ENCODE measurements around the gene SMYD3. TPM values are rescaled to one million over a fixed set of nuclear protein-coding genes. Genes with fewer than 3 reads are reported as not detected.

SMYD3 gene
- total and polyA plus RNA-seq, 10 of the 15 experiments (the other 5 are each of a cell fraction or from before 2014, with no cell fraction given): 18.3 to 54.0 (median 24.8) TPM

DNA sequence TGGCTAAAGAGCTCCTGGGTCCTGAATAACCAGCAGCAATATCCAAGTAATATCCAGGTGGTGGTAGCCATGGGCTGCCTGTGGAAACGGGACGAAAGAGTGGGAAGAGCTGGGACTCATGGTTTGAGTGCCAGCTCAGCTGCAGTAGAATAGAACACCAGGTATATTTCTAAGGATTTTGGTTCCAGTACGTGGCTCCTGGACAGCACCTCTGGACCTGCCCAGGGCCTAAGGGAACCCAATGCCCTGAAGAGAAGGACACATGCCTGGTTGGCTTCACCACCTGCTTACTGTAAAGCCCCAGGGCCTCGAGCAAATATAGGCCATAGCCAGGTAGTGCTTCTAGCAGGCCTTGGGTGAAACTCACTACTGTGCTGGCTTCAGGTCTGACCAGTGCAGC is 785.6 kb downstream of the SMYD3 start:
- POLR2A ChIA-PET: no interaction called here
- WGBS (ENCODE audit: insufficient coverage, insufficient replicate concordance, low lambda C conversion rate, missing lambda C conversion rate): 24% methylated on average over 4 of the region's 4 CpGs

DNA sequence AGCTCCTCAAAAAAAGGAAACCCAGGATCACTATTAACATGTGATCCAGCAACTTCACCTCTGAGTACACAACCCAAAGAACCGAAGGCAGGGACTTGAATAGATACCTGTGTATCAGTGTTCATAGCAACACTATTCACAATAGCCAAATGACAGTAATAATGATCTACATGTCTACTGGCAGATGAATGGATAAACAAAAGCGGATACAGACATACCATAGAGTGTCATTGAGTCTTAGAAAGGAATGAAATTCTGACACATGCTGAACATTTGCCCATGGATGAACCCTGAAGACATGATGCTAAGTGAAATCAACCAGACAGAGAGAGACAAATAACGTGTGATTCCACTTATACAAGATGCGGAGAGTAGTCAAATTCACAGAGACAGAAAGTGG is 788.1 kb downstream of the SMYD3 start:
- 64% methylated on average over 4 of the region's 4 CpGs for WGBS (ENCODE audit: insufficient coverage, insufficient replicate concordance, low lambda C conversion rate, missing lambda C conversion rate)
- H4K20me1 ChIP-seq (ENCODE audit: control insufficient read depth, insufficient read depth): no peaks in the 10 kb centered on the region
- ChIA-PET SMC1A (ENCODE audit: uncharacterized antibody, unreplicated experiment) (no interaction called here), POLR2A (no interaction called here), CTCF (no interaction called here), RAD21 (ENCODE audit: unreplicated experiment) (no interaction called here)
- no peaks in the 10 kb centered on the region for H3K79me2 ChIP-seq (ENCODE audit: control insufficient read depth, insufficient read depth, low read length)
- no peaks in the 10 kb centered on the region for H3K4me1 ChIP-seq (ENCODE audit: control insufficient read depth, insufficient read depth, low read length)
- no TSS peak for BruUV-seq (replicated peaks)
- no peak overlapping the region for H3K9ac ChIP-seq (ENCODE audit: control insufficient read depth, insufficient read depth, low read length)
- no peaks in the 10 kb centered on the region for H3K36me3 ChIP-seq (ENCODE audit: control insufficient read depth in 2 of 2, insufficient read depth in 2 of 2, low read length in 1 of 2)
- ATAC-seq: no peak
- no peak overlapping the region for H2AFZ ChIP-seq (ENCODE audit: control insufficient read depth, low read depth, low read length)
- H3K4me3 ChIP-seq: no peak overlapping the region
- intact Hi-C loops (cut with micrococcal nuclease; ENCODE audit: unreplicated experiment) (no loop called here), in situ Hi-C loops (cut with MboI) (no loop called here)
- no peak overlapping the region for H3K27ac ChIP-seq (ENCODE audit: control insufficient read depth, insufficient read depth)
- no peak overlapping the region for H3K4me2 ChIP-seq (ENCODE audit: control insufficient read depth, insufficient read depth)
- DNase-seq (ENCODE audit: low read depth, low spot score): no peak
- no peaks in the 10 kb centered on the region for H3K27me3 ChIP-seq (replicated peaks in 1 of 2; ENCODE audit: control insufficient read depth in 2 of 2, insufficient read depth in 2 of 2, low read length in 1 of 2)
- FAIRE-seq: no peak
- H3K9me3 ChIP-seq (replicated peaks; ENCODE audit: control insufficient read depth, insufficient read depth, low read length): no peaks in the 10 kb centered on the region
- TF ChIP-seq, protein P1, sequence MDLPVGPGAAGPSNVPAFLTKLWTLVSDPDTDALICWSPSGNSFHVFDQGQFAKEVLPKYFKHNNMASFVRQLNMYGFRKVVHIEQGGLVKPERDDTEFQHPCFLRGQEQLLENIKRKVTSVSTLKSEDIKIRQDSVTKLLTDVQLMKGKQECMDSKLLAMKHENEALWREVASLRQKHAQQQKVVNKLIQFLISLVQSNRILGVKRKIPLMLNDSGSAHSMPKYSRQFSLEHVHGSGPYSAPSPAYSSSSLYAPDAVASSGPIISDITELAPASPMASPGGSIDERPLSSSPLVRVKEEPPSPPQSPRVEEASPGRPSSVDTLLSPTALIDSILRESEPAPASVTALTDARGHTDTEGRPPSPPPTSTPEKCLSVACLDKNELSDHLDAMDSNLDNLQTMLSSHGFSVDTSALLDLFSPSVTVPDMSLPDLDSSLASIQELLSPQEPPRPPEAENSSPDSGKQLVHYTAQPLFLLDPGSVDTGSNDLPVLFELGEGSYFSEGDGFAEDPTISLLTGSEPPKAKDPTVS (IDR thresholded peaks at IDR 0.05; ENCODE audit: low read depth, low read length): no peak
- TF ChIP-seq, protein P2, sequence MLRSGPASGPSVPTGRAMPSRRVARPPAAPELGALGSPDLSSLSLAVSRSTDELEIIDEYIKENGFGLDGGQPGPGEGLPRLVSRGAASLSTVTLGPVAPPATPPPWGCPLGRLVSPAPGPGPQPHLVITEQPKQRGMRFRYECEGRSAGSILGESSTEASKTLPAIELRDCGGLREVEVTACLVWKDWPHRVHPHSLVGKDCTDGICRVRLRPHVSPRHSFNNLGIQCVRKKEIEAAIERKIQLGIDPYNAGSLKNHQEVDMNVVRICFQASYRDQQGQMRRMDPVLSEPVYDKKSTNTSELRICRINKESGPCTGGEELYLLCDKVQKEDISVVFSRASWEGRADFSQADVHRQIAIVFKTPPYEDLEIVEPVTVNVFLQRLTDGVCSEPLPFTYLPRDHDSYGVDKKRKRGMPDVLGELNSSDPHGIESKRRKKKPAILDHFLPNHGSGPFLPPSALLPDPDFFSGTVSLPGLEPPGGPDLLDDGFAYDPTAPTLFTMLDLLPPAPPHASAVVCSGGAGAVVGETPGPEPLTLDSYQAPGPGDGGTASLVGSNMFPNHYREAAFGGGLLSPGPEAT (IDR thresholded peaks at IDR 0.05; ENCODE audit: low read depth): no peak
- TF ChIP-seq MXI1 (IDR thresholded peaks at IDR 0.05; ENCODE audit: low read depth, low read length): no peak
- TF ChIP-seq, protein P3, sequence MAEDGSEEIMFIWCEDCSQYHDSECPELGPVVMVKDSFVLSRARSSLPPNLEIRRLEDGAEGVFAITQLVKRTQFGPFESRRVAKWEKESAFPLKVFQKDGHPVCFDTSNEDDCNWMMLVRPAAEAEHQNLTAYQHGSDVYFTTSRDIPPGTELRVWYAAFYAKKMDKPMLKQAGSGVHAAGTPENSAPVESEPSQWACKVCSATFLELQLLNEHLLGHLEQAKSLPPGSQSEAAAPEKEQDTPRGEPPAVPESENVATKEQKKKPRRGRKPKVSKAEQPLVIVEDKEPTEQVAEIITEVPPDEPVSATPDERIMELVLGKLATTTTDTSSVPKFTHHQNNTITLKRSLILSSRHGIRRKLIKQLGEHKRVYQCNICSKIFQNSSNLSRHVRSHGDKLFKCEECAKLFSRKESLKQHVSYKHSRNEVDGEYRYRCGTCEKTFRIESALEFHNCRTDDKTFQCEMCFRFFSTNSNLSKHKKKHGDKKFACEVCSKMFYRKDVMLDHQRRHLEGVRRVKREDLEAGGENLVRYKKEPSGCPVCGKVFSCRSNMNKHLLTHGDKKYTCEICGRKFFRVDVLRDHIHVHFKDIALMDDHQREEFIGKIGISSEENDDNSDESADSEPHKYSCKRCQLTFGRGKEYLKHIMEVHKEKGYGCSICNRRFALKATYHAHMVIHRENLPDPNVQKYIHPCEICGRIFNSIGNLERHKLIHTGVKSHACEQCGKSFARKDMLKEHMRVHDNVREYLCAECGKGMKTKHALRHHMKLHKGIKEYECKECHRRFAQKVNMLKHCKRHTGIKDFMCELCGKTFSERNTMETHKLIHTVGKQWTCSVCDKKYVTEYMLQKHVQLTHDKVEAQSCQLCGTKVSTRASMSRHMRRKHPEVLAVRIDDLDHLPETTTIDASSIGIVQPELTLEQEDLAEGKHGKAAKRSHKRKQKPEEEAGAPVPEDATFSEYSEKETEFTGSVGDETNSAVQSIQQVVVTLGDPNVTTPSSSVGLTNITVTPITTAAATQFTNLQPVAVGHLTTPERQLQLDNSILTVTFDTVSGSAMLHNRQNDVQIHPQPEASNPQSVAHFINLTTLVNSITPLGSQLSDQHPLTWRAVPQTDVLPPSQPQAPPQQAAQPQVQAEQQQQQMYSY (CRISPR knock-in tag; IDR thresholded peaks at IDR 0.05): no peak

More for the DNA sequence above, 785.6 kb downstream of the SMYD3 start:
- SMC1A ChIA-PET (ENCODE audit: uncharacterized antibody, unreplicated experiment): interaction anchor here (0.6 to 1.1 kb wide), 2 partner anchors 13 to 1776 kb away, joined by 3 to 4 read pairs; no protein-coding TSS in a partner anchor
- Histone ChIP-seq H3K4me2 (ENCODE audit: control insufficient read depth, insufficient read depth) (no peak overlapping the region), H2AFZ (ENCODE audit: control insufficient read depth, low read depth, low read length) (no peak overlapping the region), H3K4me3 (no peak overlapping the region), H4K20me1 (ENCODE audit: control insufficient read depth, insufficient read depth) (no peaks in the 10 kb centered on the region), H3K27me3 (replicated peaks in 1 of 2; ENCODE audit: control insufficient read depth in 2 of 2, insufficient read depth in 2 of 2, low read length in 1 of 2) (no peaks in the 10 kb centered on the region), H3K27ac (ENCODE audit: control insufficient read depth, insufficient read depth) (no peak overlapping the region), H3K9me3 (replicated peaks; ENCODE audit: control insufficient read depth, insufficient read depth, low read length) (no peaks in the 10 kb centered on the region), H3K9ac (ENCODE audit: control insufficient read depth, insufficient read depth, low read length) (no peak overlapping the region), H3K79me2 (ENCODE audit: control insufficient read depth, insufficient read depth, low read length) (no peaks in the 10 kb centered on the region), H3K4me1 (ENCODE audit: control insufficient read depth, insufficient read depth, low read length) (no peaks in the 10 kb centered on the region), H3K36me3 (ENCODE audit: control insufficient read depth in 2 of 2, insufficient read depth in 2 of 2, low read length in 1 of 2) (no peaks in the 10 kb centered on the region)
- RAD21 ChIA-PET (ENCODE audit: unreplicated experiment): no interaction called here
- no peak for TF ChIP-seq TCF3 (IDR thresholded peaks at IDR 0.05; ENCODE audit: borderline replicate concordance, insufficient read depth, low read depth, low read length)
- intact Hi-C loops (cut with micrococcal nuclease; ENCODE audit: unreplicated experiment) (no loop called here), in situ Hi-C loops (cut with MboI) (no loop called here)
- FAIRE-seq: no peak
- BruUV-seq (replicated peaks): no TSS peak
- ATAC-seq: no peak
- CTCF ChIA-PET: no interaction called here
- DNase-seq (ENCODE audit: low read depth, low spot score): no peak
